Stimulated activated CD8-positive, alpha-beta memory T cell treated with anti-CD3 and anti-CD28 coated beads, Interleukin-7, amount 100 ng/mL, for 24 hours (primary cell): ENCODE results near the gene LFNG.

ENCODE experiments used
- DNase-seq: peaks from one replicate; pipeline ENCODE4 v3.0.0-alpha.2; 2020; ENCODE audit warnings: low read depth

The LFNG gene

GRCh38 chr7:2484868-2485267, 34.7 kb upstream of the LFNG start:
- no peak for DNase-seq

GRCh38 chr7:2487586-2488271, 31.8 kb upstream of the LFNG start:
- DNase-seq, result no peak

GRCh38 chr7:2488272-2488645, 31.3 kb upstream of the LFNG start:
- no peak for DNase-seq

DNA sequence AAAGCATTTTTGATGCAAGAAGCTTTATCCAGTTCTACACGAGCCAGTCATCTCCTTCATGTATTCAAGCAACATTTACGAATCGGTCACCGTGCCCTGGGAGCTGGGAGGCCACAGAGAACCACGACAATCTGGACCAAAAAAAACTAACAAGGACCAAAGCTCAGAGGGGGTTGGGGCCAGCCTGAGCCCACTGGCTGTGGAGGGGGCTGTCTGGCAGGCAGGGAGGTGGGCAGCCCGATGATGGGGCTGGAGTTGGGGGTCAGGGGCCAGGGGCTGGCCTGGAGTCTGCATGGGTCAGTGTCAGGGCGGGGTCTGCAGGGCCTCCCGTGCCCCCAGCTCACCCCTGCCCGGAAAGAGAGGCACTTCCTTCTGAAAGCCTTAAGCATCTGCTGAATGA, 30.9 kb upstream of the LFNG start:
- DNase-seq, result no peak

GRCh38 chr7:2490181-2490651, 29.4 kb upstream of the LFNG start:
- DNase-seq, result no peak

- DNase-seq, result no peak
Observed at GRCh38 chr7:2492038-2492437, 27.5 kb upstream of the LFNG start.

GRCh38 chr7:2493205-2494164, 26.1 kb upstream of the LFNG start:
- no peak for DNase-seq

DNA sequence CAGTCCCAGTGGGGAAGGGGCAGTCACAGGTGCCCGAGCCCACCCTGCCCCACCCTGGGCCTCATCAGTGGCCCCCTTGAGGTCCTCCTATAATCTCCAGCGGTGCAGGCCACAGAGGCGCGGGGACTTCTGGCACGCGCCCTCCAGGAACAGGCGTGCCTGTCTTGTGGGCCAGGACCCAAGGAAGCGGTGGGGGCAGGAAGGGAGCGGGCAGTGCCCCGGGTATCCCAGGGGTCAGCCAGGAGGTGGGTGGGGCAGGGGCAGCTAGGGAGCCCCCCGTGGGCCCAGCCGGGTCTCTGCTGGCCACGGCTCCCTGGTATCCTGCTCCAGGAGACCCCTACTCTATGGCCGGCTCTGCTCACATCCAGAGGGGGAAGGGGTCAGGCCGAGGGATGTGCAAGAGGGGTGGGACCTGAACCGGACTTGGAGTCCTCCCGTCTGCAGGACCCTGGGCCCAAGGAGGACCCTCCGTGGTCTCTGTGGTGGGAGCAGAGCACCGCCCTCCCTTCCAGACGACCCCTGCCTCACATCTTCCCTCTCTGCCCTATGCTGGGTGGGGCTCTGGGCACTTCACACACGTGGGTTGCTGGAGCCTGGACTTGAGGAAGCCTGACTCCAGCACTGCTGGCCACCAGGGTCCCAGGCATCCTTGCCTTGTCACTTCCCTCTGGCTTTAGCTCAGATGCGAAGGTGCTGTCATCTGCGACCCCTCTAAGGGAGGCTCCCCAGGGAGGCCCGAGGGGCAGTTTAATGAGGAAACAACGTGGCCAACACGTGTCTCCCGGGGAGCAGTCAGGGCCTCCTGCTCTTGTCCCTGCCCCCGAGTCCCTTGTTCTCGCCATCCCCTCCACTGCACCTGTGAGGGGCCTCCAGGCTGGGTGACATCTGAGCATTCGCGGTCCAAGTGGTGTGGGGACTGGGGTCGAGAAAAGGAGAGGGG, 25.1 kb upstream of the LFNG start:
- no peak for DNase-seq

GRCh38 chr7:2495418-2496299, 23.9 kb upstream of the LFNG start:
- DNase-seq, result no peak

DNA sequence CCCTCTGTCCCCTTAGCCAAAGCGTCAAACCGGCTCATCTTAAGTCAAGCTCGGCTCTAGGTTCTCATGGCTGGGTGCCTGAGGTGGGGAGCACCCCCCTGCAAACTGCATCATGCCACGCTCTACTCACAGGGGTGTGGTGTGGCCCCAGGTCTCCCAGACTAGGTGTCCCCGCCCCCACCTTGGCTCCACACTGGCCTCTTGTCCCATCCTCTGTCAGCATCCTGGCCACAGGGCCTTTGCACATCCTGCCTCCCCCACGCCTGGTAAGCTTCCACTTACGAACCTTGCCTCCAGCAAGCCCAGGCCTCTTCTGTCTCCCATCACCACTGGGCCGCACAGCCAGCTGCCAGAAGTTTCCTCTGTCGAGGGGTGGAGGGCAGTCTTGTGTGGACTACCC, 23.2 kb upstream of the LFNG start:
- no peak for DNase-seq

DNA sequence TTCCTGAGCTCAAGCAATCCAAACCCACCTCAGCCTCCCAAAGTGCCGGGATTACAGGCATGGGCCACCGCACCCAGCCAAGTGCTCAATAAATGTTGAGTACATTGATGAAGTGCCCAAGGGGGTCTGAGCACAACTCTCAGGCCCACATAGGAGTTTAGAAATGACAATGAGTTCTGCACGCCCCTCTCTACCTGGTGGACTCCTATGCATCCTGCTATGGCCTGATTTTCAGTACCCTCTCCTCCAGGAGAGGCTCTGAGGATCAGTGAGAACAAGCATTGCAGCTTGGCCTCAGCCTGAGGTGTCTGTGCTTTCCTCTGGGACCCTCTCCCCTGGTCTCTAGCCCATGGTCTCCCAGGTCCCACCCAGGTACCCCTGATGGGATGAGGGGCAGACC, 22.5 kb upstream of the LFNG start:
- no peak for DNase-seq

- no peak for DNase-seq
Observed at GRCh38 chr7:2497500-2498336, 21.9 kb upstream of the LFNG start.

- DNase-seq, result no peak
Observed at GRCh38 chr7:2498708-2499107, 20.9 kb upstream of the LFNG start.

- no peak for DNase-seq
Observed at GRCh38 chr7:2499181-2499580, 20.4 kb upstream of the LFNG start.

- DNase-seq, result no peak
Observed at GRCh38 chr7:2499719-2500430, 19.7 kb upstream of the LFNG start.

DNA sequence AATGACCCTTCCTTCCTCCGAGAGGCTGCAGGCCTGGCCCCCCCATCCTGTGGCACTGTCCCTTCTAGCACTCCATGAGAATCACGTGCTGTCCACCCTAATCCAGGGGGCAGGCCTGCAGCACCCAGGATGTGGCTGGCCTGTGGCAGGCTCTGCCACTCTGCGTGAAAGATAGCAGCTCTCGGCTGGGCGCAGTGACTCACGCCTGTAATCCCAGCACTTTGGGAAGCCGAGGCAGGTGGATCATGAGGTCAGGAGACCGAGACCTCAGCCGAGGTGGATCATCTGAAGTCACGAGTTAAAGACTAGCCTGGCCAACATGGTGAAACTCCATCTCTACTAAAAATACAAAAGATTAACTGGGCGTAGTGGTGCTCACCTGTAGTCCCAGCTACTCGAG, 18.9 kb upstream of the LFNG start:
- DNase-seq, result no peak

- no peak for DNase-seq
Observed at GRCh38 chr7:2501947-2502646, 17.5 kb upstream of the LFNG start.

- no peak for DNase-seq
Observed at GRCh38 chr7:2502647-2502966, 17.0 kb upstream of the LFNG start.
